C4-2B (cell line): ENCODE measurements around the gene SEMA3B.

ENCODE experiments used
- ZFX ChIP-seq: fragments of 450-650 bp; IDR thresholded peaks from 2 replicates; pipeline ENCODE4 v1.6.1; 2017
- TF ChIP-seq, protein P1 (sequence below): fragments of 450-650 bp; conservative IDR thresholded peaks from 2 replicates; pipeline ENCODE4 v1.5.1; 2017; ENCODE audit warnings: mild to moderate bottlenecking

DNA sequence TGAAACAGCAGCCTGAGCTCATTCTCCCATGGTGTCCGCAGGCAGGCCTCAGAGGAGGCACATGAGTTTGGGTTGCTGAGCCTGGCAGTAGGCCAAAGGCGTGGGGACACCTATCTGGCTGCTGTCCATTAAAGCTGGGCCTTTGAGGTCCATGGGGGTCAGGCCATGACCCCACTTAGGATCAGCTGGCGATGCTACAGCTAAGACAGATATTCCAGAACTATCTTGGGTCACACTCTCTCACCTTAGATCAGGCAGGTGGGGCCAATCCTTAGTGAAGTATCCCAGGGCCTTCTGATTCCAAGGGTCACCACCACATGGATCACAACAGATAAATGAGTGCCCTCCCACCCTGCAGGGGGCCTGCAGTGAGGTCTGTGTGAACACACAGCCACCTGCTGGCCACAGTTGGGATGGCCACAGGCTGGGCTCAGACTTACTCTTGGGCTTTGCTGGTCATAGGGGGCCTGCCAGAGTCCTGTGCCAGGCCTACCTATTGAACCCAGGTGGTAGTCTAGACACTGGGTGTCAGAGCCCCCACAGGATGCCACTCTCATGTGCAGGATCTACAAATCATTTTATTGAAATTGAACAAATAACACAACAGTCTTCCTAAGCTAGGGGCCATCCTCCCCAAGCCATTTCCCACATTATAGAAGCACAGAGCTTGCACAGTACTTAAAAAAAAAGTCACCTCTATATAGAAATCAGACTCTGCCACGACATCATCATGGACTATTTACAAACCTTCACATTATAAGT is 55.6 kb downstream of the SEMA3B start:
- TF ChIP-seq, protein P1, sequence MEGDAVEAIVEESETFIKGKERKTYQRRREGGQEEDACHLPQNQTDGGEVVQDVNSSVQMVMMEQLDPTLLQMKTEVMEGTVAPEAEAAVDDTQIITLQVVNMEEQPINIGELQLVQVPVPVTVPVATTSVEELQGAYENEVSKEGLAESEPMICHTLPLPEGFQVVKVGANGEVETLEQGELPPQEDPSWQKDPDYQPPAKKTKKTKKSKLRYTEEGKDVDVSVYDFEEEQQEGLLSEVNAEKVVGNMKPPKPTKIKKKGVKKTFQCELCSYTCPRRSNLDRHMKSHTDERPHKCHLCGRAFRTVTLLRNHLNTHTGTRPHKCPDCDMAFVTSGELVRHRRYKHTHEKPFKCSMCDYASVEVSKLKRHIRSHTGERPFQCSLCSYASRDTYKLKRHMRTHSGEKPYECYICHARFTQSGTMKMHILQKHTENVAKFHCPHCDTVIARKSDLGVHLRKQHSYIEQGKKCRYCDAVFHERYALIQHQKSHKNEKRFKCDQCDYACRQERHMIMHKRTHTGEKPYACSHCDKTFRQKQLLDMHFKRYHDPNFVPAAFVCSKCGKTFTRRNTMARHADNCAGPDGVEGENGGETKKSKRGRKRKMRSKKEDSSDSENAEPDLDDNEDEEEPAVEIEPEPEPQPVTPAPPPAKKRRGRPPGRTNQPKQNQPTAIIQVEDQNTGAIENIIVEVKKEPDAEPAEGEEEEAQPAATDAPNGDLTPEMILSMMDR: peak; percentile 87
- TF ChIP-seq ZFX: no peak
